GM21529 (cell line): ENCODE data around the gene CADM2.

Experiments used
- ATAC-seq: cut with Tn5 transposase; IDR thresholded peaks from one replicate; pipeline ENCODE4 v1.9.1; 2021; ENCODE audit not compliant: unreplicated experiment

Gene CADM2

GRCh38 chr3:85554153-85554552 lies 595.4 kb downstream of the CADM2 start:
- no peak for ATAC-seq

- no peak for ATAC-seq
These were observed 601.4 kb downstream of the CADM2 start for GRCh38 chr3:85560088-85560785.

GRCh38 chr3:85567071-85567676 lies 608.4 kb downstream of the CADM2 start:
- ATAC-seq = peak; percentile 68

GRCh38 chr3:85570819-85571218 lies 612.0 kb downstream of the CADM2 start:
- no peak for ATAC-seq

GRCh38 chr3:85571835-85572234 lies 613.0 kb downstream of the CADM2 start:
- ATAC-seq = no peak

GRCh38 chr3:85572426-85572825 lies 613.6 kb downstream of the CADM2 start:
- no peak for ATAC-seq

GRCh38 chr3:85572978-85573377 lies 614.2 kb downstream of the CADM2 start:
- ATAC-seq = no peak

- ATAC-seq = no peak
These were observed 615.4 kb downstream of the CADM2 start for GRCh38 chr3:85574006-85574705.

- peak; percentile 89 for ATAC-seq
These were observed 617.4 kb downstream of the CADM2 start for GRCh38 chr3:85576091-85576690.

GRCh38 chr3:85576697-85577200 lies 618.0 kb downstream of the CADM2 start:
- no peak for ATAC-seq

- ATAC-seq = no peak
These were observed 626.1 kb downstream of the CADM2 start for GRCh38 chr3:85584779-85585356.

GRCh38 chr3:85586018-85586417 lies 627.2 kb downstream of the CADM2 start:
- ATAC-seq = no peak

GRCh38 chr3:85589145-85589544 lies 630.4 kb downstream of the CADM2 start:
- ATAC-seq = no peak

GRCh38 chr3:85591451-85591850 lies 632.7 kb downstream of the CADM2 start:
- no peak for ATAC-seq

- ATAC-seq = no peak
These were observed 633.5 kb downstream of the CADM2 start for GRCh38 chr3:85592256-85592655.

GRCh38 chr3:85594676-85595075 lies 635.9 kb downstream of the CADM2 start:
- no peak for ATAC-seq

GRCh38 chr3:85603378-85603777 lies 644.6 kb downstream of the CADM2 start:
- ATAC-seq = no peak

- no peak for ATAC-seq
These were observed 645.9 kb downstream of the CADM2 start for GRCh38 chr3:85604641-85605040.

- ATAC-seq = no peak
These were observed 646.3 kb downstream of the CADM2 start for GRCh38 chr3:85605066-85605465.

- no peak for ATAC-seq
These were observed 667.9 kb downstream of the CADM2 start for GRCh38 chr3:85626662-85627061.

GRCh38 chr3:85627932-85628331 lies 669.1 kb downstream of the CADM2 start:
- ATAC-seq = no peak
